ENCODE measurements around the gene TRMT112. TPM values are rescaled to one million over a fixed set of nuclear protein-coding genes. Genes with fewer than 3 reads are reported as not detected.
A peak's percentile ranks its signal among the peaks of the same experiment; 100 is the strongest.

Gene TRMT112
- total RNA-seq, 1 donor: 177 TPM

GRCh38 chr11:64356498-64357411 is 39.4 kb upstream of the TRMT112 start:
- TF ChIP-seq, protein P1, sequence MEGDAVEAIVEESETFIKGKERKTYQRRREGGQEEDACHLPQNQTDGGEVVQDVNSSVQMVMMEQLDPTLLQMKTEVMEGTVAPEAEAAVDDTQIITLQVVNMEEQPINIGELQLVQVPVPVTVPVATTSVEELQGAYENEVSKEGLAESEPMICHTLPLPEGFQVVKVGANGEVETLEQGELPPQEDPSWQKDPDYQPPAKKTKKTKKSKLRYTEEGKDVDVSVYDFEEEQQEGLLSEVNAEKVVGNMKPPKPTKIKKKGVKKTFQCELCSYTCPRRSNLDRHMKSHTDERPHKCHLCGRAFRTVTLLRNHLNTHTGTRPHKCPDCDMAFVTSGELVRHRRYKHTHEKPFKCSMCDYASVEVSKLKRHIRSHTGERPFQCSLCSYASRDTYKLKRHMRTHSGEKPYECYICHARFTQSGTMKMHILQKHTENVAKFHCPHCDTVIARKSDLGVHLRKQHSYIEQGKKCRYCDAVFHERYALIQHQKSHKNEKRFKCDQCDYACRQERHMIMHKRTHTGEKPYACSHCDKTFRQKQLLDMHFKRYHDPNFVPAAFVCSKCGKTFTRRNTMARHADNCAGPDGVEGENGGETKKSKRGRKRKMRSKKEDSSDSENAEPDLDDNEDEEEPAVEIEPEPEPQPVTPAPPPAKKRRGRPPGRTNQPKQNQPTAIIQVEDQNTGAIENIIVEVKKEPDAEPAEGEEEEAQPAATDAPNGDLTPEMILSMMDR (IDR thresholded peaks at IDR 0.05; ENCODE audit: insufficient read depth, low read length): peak; percentile 50
- peak; percentile 41 for DNase-seq (ENCODE audit: low read depth)
- no peak overlapping the region for H3K4me3 ChIP-seq (ENCODE audit: low read depth, low read length)

- H3K4me3 ChIP-seq (ENCODE audit: low read depth, low read length): peak overlapping the region; percentile 49
- peak; percentile 77 for DNase-seq (ENCODE audit: low read depth)
- TF ChIP-seq, protein P1 (IDR thresholded peaks at IDR 0.05; ENCODE audit: insufficient read depth, low read length): peak; percentile 86
These were observed 38.0 kb upstream of the TRMT112 start for GRCh38 chr11:64355078-64355940.

DNA sequence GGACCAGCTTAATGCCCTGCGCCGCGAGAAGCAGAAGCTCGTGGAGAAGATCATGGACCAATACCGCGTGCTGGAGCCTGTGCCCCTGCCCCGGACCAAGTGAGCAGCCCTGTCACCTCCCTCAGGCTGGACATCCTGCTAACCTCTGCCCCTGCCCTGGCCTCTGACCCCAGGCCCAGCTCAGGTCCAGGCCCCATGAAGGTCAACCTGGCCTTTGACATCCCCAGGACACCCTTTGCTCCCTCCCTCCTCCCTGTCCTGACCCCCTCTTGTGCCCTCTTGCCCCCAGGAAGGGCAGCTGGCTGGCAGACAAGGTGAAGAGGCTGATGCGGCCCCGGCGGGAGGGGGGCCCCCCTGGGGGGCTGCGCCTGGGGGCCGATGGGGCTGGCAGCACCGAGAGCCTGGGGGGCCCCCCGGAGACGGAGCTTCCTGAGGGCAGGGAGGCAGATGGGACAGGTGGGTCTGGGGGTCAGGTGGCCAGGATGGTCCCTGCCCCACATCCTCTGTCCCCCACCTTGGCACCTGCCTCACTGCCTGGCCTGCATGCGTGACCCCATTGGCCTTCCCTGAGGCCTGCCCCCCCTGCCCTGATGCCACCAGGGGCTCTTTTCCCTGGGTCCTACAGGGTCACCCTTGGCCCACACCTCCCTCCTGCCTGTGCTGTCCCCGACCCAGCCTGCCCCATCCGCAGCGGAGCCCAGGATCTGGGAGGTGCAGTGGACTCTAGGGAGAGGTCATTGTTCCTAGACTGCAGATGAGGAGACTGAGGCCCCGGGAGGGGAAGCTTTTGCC is 36.6 kb upstream of the TRMT112 start:
- H3K4me3 ChIP-seq (ENCODE audit: low read depth, low read length): no peak overlapping the region
- DNase-seq (ENCODE audit: low read depth): no peak

DNA sequence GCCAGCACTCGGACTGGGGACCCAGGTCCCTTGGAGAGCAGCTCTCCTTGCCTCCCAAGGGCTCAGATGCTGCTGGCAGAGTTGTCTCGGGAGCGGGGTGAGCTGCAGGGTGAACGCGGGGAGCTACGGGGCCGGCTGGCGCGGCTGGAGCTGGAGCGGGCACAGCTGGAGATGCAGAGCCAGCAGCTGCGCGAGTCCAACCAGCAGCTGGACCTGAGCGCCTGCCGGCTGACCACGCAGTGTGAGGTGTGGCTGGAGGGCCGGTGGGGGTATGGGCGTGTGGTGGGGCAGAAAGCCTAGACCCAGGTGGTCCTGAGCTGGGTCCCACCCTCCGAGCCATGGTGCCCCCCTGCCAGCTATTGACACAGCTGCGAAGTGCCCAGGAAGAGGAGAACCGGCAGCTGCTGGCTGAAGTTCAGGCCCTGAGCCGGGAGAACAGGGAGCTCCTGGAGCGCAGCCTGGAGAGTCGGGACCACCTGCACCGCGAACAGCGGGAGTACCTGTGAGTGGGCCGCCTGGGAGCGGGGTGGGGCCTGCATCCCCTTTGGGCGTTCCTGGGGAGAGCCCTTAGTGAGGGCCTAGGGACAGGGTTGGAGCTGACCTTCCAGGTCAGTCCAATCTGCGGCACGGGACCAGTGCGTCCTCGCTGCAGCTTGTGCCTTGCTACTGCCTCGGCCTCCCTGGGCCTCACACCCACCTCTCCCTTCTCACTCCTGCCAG is 35.8 kb upstream of the TRMT112 start:
- no peak overlapping the region for H3K4me3 ChIP-seq (ENCODE audit: low read depth, low read length)
- no peak for DNase-seq (ENCODE audit: low read depth)
- TF ChIP-seq, protein P1 (IDR thresholded peaks at IDR 0.05; ENCODE audit: insufficient read depth, low read length): no peak

More for the DNA sequence above, 36.6 kb upstream of the TRMT112 start:
- TF ChIP-seq, protein P1 (IDR thresholded peaks at IDR 0.05; ENCODE audit: insufficient read depth, low read length): no peak

- DNase-seq (ENCODE audit: low read depth): no peak
- no peak overlapping the region for H3K4me3 ChIP-seq (ENCODE audit: low read depth, low read length)
- TF ChIP-seq, protein P1 (IDR thresholded peaks at IDR 0.05; ENCODE audit: insufficient read depth, low read length): no peak
These were observed 35.0 kb upstream of the TRMT112 start for GRCh38 chr11:64352099-64352994.

Measured in fibroblast of the aortic adventitia (primary cell).